Panc1 (cell line): ENCODE measurements around the gene DGKZ. TPM values are rescaled to one million over a fixed set of nuclear protein-coding genes. Genes with fewer than 3 reads are reported as not detected.

Source experiments
- ATAC-seq: fragments of 200-7000 bp; cut with Tn5 transposase; 2 replicates; pipeline ENCODE4 v1.9.1; 2020; ENCODE audit warnings: mild to moderate bottlenecking, moderate library complexity
- BruUV-seq: library from RNA; stranded (reverse); fragments of 400-500 nt; replicated peaks from 2 replicates; lab custom pipeline; 2021; lab: Mats Ljungman, UMichigan
- CTCF ChIA-PET: fragments of 300-600 bp; sonication (Branson Sonifier 250); formaldehyde crosslinking; loops from one replicate; lab custom pipeline; 2022; ENCODE audit warnings: antibody characterized with exemption; lab: Charles Lee
- POLR2A ChIA-PET: fragments of 300-600 bp; sonication (Branson Sonifier 250); formaldehyde crosslinking; loops from one replicate; lab custom pipeline; 2022; ENCODE audit warnings: antibody characterized with exemption; lab: Charles Lee
- DNase-seq: peaks from one replicate; pipeline ENCODE4 v3.0.0-alpha.2; 2010; ENCODE audit warnings: low read depth, low spot score
- H3K27ac ChIP-seq: 2 replicates; pipeline ENCODE4 v1.5.1; 2011; ENCODE audit warnings: mild to moderate bottlenecking, low read length, inconsistent platforms
- H3K27me3 ChIP-seq: fragments of 200-500 bp; sonication (Bioruptor generic); 2 replicates; pipeline ENCODE4 v1.6.0; 2014; ENCODE audit warnings: low read length, inconsistent platforms; ENCODE audit not compliant: control insufficient read depth, insufficient read depth
- H3K36me3 ChIP-seq: fragments of 200-500 bp; sonication (Bioruptor generic); 2 replicates; pipeline ENCODE4 v1.5.1; 2014; ENCODE audit warnings: inconsistent platforms, mild to moderate bottlenecking, low read length, moderate library complexity; ENCODE audit not compliant: control insufficient read depth, insufficient read depth
- H3K4me1 ChIP-seq: 2 replicates; pipeline ENCODE4 v1.5.1; 2011; ENCODE audit warnings: inconsistent platforms, mild to moderate bottlenecking, low read length, moderate library complexity; ENCODE audit not compliant: control insufficient read depth, insufficient read depth
- H3K4me3 ChIP-seq, 2 experiments: 2 replicates each; pipeline ENCODE4 v1.5.1; 2011 to 2012; ENCODE audit warnings: low read depth in 2 of 2, low read length in 2 of 2, mild to moderate bottlenecking in 2 of 2, inconsistent platforms in 1 of 2, moderate library complexity in 1 of 2
- H3K9me3 ChIP-seq: fragments of 200-500 bp; sonication (Bioruptor generic); 2 replicates; pipeline ENCODE4 v1.5.1; 2014; ENCODE audit warnings: low read depth, mild to moderate bottlenecking, inconsistent platforms, low read length, moderate library complexity; ENCODE audit not compliant: control insufficient read depth, insufficient read depth
- POLR2AphosphoS5 ChIP-seq: IDR thresholded peaks from 2 replicates; pipeline ENCODE4 v1.6.1; 2012; ENCODE audit warnings: mild to moderate bottlenecking, low read depth, low read length, moderate library complexity
- SIN3A ChIP-seq: IDR thresholded peaks from 2 replicates; pipeline ENCODE4 v1.6.1; 2012; ENCODE audit warnings: low read depth, mild to moderate bottlenecking, low read length, moderate library complexity, borderline replicate concordance; ENCODE audit not compliant: insufficient read depth
- TCF7L2 ChIP-seq: IDR thresholded peaks from 2 replicates; pipeline ENCODE4 v1.6.1; 2011; ENCODE audit warnings: mild to moderate bottlenecking, low read depth, low read length, inconsistent platforms
- in situ Hi-C: cut with HindIII; loops from 2 replicates; pipeline ENCODE4 v1.10.0; 2016; ENCODE audit warnings: low sequenced_read_pairs, low pct_unique_long_range_greater_than_20kb
- intact Hi-C: fragments of 100-400 bp; cut with micrococcal nuclease; formaldehyde crosslinking; loops from one replicate; pipeline ENCODE4 v1.10.0; 2022; ENCODE audit not compliant: unreplicated experiment
- total RNA-seq: library from RNA; stranded (reverse); gene quantifications from one replicate; pipeline ENCODE4 v1.2.1, GENCODE V29; 2021; ENCODE audit not compliant: unreplicated experiment
- TF ChIP-seq, protein P1 (sequence below), 2 experiments: IDR thresholded peaks; 2 replicates each; pipeline ENCODE4 v1.6.1; 2011 to 2012; ENCODE audit warnings: low read depth in 2 of 2, control low read depth in 1 of 2, low read length in 1 of 2, mild to moderate bottlenecking in 1 of 2, moderate library complexity in 1 of 2; ENCODE audit not compliant: insufficient read depth in 1 of 2
- TF ChIP-seq, protein P2 (sequence below): fragments of 450-650 bp; IDR thresholded peaks from 2 replicates; pipeline ENCODE4 v1.5.1; 2017; ENCODE audit warnings: mild to moderate bottlenecking

DGKZ gene
- total RNA-seq, 1 experiment from 2014 or later, result 104 TPM

DNA sequence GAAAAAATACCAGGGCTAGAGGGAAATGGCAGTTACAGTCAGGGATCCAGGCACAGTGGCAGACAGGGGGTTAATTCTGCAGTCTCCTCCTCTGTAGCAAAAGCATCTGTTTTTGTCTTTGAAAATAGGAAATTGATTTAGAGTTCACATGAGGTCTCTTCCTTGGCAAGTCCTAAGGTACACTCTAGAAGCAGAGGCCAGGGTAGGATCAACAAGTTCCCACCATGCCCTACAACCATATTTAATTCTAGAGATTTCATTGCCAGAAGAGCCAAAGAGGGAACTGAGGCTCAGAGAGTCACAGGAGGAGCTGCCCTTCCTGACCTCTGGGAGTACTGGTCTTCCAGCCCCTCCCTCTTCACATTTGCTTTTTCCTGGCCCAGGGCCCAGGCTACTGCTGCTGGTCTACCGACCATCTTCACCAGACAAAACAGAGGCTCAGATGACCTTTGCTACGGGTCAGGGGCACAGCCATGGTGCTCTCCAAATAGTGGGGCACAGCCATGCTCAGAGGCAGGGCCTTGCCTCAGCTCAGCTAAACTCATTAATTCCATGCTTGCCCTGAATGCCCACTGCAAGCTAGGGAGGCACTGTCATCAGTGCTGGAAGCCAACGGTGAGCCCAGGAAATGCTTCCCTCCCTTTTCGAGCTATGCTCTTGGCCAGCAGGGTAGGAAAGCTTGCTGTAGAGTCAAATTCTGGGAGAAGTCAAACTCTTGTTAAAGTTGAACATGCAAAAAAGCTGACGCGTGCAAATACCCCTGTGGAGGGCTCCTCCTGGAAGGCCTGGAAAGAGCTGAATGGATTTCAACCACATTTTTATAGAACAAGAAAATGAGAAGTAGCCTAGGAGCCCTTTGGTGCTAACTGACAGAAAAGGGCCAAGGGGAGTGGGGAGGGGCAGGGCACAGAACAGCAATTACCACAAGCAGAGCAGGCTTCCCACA, 56.0 kb downstream of the DGKZ start:
- Histone ChIP-seq H3K4me3 (no peak overlapping the region), H3K4me1 (peaks cover 4% of the 10 kb centered on the region; the same call in 1 of the 2 replicates), H3K36me3 (no peaks in the 10 kb centered on the region), H3K9me3 (no peaks in the 10 kb centered on the region), H3K27me3 (no peaks in the 10 kb centered on the region), H3K27ac (no peak overlapping the region)
- intact Hi-C loops, result no loop called here
- in situ Hi-C loops, result no loop called here
- POLR2A ChIA-PET, result no interaction called here
- no peak for ATAC-seq
- TF ChIP-seq TCF7L2 (no peak), POLR2AphosphoS5 (no peak)
- TF ChIP-seq, protein P1, sequence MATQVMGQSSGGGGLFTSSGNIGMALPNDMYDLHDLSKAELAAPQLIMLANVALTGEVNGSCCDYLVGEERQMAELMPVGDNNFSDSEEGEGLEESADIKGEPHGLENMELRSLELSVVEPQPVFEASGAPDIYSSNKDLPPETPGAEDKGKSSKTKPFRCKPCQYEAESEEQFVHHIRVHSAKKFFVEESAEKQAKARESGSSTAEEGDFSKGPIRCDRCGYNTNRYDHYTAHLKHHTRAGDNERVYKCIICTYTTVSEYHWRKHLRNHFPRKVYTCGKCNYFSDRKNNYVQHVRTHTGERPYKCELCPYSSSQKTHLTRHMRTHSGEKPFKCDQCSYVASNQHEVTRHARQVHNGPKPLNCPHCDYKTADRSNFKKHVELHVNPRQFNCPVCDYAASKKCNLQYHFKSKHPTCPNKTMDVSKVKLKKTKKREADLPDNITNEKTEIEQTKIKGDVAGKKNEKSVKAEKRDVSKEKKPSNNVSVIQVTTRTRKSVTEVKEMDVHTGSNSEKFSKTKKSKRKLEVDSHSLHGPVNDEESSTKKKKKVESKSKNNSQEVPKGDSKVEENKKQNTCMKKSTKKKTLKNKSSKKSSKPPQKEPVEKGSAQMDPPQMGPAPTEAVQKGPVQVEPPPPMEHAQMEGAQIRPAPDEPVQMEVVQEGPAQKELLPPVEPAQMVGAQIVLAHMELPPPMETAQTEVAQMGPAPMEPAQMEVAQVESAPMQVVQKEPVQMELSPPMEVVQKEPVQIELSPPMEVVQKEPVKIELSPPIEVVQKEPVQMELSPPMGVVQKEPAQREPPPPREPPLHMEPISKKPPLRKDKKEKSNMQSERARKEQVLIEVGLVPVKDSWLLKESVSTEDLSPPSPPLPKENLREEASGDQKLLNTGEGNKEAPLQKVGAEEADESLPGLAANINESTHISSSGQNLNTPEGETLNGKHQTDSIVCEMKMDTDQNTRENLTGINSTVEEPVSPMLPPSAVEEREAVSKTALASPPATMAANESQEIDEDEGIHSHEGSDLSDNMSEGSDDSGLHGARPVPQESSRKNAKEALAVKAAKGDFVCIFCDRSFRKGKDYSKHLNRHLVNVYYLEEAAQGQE (IDR thresholded peaks at IDR 0.05; ENCODE audit: insufficient read depth in 1 of 2, low read depth in 2 of 2, low read length in 1 of 2), result no peak
- TF ChIP-seq, protein P2, sequence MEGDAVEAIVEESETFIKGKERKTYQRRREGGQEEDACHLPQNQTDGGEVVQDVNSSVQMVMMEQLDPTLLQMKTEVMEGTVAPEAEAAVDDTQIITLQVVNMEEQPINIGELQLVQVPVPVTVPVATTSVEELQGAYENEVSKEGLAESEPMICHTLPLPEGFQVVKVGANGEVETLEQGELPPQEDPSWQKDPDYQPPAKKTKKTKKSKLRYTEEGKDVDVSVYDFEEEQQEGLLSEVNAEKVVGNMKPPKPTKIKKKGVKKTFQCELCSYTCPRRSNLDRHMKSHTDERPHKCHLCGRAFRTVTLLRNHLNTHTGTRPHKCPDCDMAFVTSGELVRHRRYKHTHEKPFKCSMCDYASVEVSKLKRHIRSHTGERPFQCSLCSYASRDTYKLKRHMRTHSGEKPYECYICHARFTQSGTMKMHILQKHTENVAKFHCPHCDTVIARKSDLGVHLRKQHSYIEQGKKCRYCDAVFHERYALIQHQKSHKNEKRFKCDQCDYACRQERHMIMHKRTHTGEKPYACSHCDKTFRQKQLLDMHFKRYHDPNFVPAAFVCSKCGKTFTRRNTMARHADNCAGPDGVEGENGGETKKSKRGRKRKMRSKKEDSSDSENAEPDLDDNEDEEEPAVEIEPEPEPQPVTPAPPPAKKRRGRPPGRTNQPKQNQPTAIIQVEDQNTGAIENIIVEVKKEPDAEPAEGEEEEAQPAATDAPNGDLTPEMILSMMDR, result no peak
- CTCF ChIA-PET, result no interaction called here
- no TSS peak for BruUV-seq
- DNase-seq, result no peak

DNA sequence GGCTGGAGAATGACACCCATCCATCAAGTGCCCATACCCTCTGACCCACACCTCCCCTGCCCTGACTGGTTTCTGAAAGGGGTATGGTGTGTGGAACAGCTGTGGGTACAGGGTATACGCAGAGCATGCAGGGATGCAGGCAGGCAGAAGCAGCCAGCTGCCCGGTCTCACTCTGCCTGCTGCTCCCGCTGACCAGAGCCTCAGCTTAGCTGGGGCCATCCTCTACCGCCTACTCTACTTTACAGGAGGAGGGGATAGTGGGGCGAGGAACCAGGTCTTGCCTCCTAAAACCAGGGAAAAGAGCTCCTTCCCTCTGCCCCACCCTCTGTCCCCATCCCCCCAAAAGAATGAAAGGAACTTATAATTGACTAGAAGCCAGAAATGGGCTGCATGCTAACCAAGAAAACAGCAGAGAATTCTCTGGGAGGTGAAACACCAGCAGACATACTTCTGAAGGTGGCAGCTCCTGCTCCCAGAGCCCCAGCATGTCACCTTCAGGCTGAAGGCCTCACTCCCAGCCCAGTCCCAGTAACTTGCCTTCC, 57.3 kb downstream of the DGKZ start:
- intact Hi-C loops, result no loop called here
- H3K4me1 ChIP-seq, result peaks cover 4% of the 10 kb centered on the region; the same call in 1 of the 2 replicates
- no peak overlapping the region for H3K27ac ChIP-seq
- no peaks in the 10 kb centered on the region for H3K9me3 ChIP-seq
- TF ChIP-seq, protein P2, result no peak
- TF ChIP-seq SIN3A (no peak), POLR2AphosphoS5 (no peak), TCF7L2 (no peak)
- TF ChIP-seq, protein P1 (IDR thresholded peaks at IDR 0.05; ENCODE audit: insufficient read depth in 1 of 2, low read depth in 2 of 2, low read length in 1 of 2), result no peak
- ATAC-seq, result no peak
- CTCF ChIA-PET, result no interaction called here
- in situ Hi-C loops, result no loop called here
- POLR2A ChIA-PET, result no interaction called here
- BruUV-seq, result no TSS peak
- no peak for DNase-seq
- peaks cover 4% of the 10 kb centered on the region for H3K36me3 ChIP-seq
- H3K27me3 ChIP-seq, result no peaks in the 10 kb centered on the region
- no peak overlapping the region for H3K4me3 ChIP-seq
